ENCODE results near the gene C15orf61. TPM values are rescaled to one million over a fixed set of nuclear protein-coding genes. Genes with fewer than 3 reads are reported as not detected.

C15orf61 gene
- polyA plus RNA-seq, 2 of the 4 experiments (the other 2 are of a cell fraction) = 3.6 to 5.9 TPM

- CTCF ChIA-PET = interaction anchor here (1.3 kb wide), 1 partner anchor 9 kb away, joined by 6 read pairs; no protein-coding TSS in a partner anchor
- no peaks in the 10 kb centered on the region for H3K9me3 ChIP-seq
- H3K27ac ChIP-seq = no peak overlapping the region
- no peak overlapping the region for H3K4me2 ChIP-seq
- DNase-seq (ENCODE audit: low read depth in 1 of 2, low spot score in 1 of 2) (no peak), FAIRE-seq (no peak), ATAC-seq (no peak)
- 85% methylated on average over 4 of the region's 4 CpGs for WGBS (ENCODE audit: missing lambda C conversion rate)
- TF ChIP-seq E2F6 (IDR thresholded peaks at IDR 0.05; ENCODE audit: borderline replicate concordance, low read depth) = no peak
- no peak for TF ChIP-seq BCL3 (IDR thresholded peaks at IDR 0.05)
- TF ChIP-seq EHF (CRISPR knock-in tag; IDR thresholded peaks at IDR 0.05) = no peak
- TF ChIP-seq ZNF302 (CRISPR knock-in tag; IDR thresholded peaks at IDR 0.05) = no peak
- no peak for TF ChIP-seq NR3C1 (IDR thresholded peaks at IDR 0.05)
- no peak for TF ChIP-seq SREBF2 (IDR thresholded peaks at IDR 0.05)
- TF ChIP-seq KDM5A (IDR thresholded peaks at IDR 0.05) = no peak
- no peak for TF ChIP-seq NPAS2 (CRISPR knock-in tag; IDR thresholded peaks at IDR 0.05; ENCODE audit: borderline replicate concordance)
- POLR2A ChIA-PET = no interaction called here
- H3K4me1 ChIP-seq = no peaks in the 10 kb centered on the region
- no peak overlapping the region for H3K4me3 ChIP-seq
Measured at GRCh38 chr15:67575039-67575502, 54.1 kb downstream of the C15orf61 start.

DNA sequence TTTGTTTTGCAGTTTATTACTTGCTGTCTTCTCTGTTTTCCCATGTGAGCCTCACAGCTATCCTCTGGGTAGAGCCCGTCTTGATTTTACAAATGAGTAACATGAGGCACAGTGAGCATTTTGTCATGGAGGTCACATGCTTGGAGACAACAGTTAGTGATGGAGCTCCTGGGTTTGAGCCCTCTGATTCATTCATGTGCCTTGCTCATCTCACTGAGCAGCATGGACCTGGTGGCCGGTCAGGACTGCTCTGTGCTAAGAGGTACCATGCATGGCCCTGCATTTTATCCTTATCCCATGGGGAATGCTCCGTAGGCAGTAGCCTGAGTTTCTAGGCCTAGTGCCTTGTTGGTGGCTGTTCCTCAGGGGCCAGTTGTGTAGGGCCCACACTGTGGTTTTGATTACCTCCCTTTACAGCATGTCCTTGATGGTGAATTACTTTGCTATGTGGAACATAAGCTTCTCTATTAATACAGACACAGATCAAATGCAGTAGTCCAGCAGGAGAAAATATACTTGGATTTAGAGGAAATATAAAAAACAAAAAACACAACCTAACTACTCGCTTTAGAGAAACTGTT is 57.2 kb downstream of the C15orf61 start:
- WGBS (ENCODE audit: missing lambda C conversion rate) = 91% methylated on average over 4 of the region's 4 CpGs
- Histone ChIP-seq H3K4me3 (no peak overlapping the region), H3K4me2 (no peak overlapping the region), H3K27ac (no peak overlapping the region), H3K9me3 (no peaks in the 10 kb centered on the region), H3K4me1 (no peaks in the 10 kb centered on the region)
- no peak; a peak in 1 of 6 replicates for ATAC-seq
- no peak for FAIRE-seq
- TF ChIP-seq ZNF302 (CRISPR knock-in tag; IDR thresholded peaks at IDR 0.05) (no peak), POLR2AphosphoS2 (conservative IDR thresholded peaks at IDR 0.05; ENCODE audit: low read length) (no peak), JUN (IDR thresholded peaks at IDR 0.05) (no peak), E2F6 (IDR thresholded peaks at IDR 0.05; ENCODE audit: borderline replicate concordance, low read depth) (no peak), ESRRA (IDR thresholded peaks at IDR 0.05; ENCODE audit: borderline replicate concordance, low read length) (no peak), KDM5A (IDR thresholded peaks at IDR 0.05) (no peak), EHF (CRISPR knock-in tag; IDR thresholded peaks at IDR 0.05) (no peak), BHLHE40 (IDR thresholded peaks at IDR 0.05; ENCODE audit: low read depth, low read length) (no peak), TP53 (CRISPR knock-in tag; IDR thresholded peaks at IDR 0.05) (no peak), RNF2 (IDR thresholded peaks at IDR 0.05; ENCODE audit: borderline replicate concordance, low read depth) (no peak), TFCP2L1 (CRISPR knock-in tag; IDR thresholded peaks at IDR 0.05) (no peak), JUNB (IDR thresholded peaks at IDR 0.05) (no peak)
- no peak for DNase-seq (ENCODE audit: low read depth in 1 of 2, low spot score in 1 of 2)
- ChIA-PET CTCF (no interaction called here), POLR2A (interaction anchor here (0.6 kb wide), 1 partner anchor 11 kb away, joined by 7 read pairs; no protein-coding TSS in a partner anchor)

DNA sequence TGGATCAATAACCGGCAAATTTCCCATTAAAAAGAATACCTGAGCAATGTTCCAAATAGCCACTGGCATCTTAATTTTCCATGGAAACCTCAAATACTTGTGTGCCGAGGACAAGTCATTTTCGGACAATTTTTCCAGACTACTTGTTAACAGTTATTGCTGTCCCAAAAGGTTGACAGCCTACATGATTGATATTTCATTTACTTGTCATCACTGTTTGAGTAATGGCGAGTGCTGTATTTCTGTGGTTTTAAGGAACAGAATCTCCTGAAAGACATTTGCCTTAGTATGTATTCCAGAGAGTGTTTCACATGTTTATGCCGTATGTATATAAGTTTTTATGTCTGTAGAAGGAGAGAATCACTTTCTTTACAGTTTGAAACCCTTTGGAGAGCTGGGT is 58.2 kb downstream of the C15orf61 start:
- CTCF ChIA-PET = no interaction called here
- DNase-seq (ENCODE audit: low read depth in 1 of 2, low spot score in 1 of 2) (no peak), ATAC-seq (no peak), FAIRE-seq (no peak)
- POLR2A ChIA-PET = no interaction called here
- no peak for TF ChIP-seq RNF2 (IDR thresholded peaks at IDR 0.05; ENCODE audit: borderline replicate concordance, low read depth)
- no peak for TF ChIP-seq POLR2A (IDR thresholded peaks at IDR 0.05; ENCODE audit: low read length)
- no peak for TF ChIP-seq CHD2 (IDR thresholded peaks at IDR 0.05; ENCODE audit: low read length, partially characterized antibody)
- Histone ChIP-seq H3K4me2 (no peak overlapping the region), H3K4me1 (no peaks in the 10 kb centered on the region), H3K27ac (no peak overlapping the region), H3K4me3 (no peak overlapping the region), H3K9me3 (no peaks in the 10 kb centered on the region)
- 93% methylated on average over 5 of the region's 5 CpGs for WGBS (ENCODE audit: missing lambda C conversion rate)

Other genes starting within 250 kb of the C15orf61 start
- 7.8 and 9.2 TPM in 2 replicates for gene MAP2K5, start 21.6 kb downstream of the C15orf61 start, polyA plus RNA-seq (2011; rRNA removed)
- gene MAP2K5, start 21.6 kb downstream of the C15orf61 start, polyA plus RNA-seq (2017; fragmentation: RNase III; extraction: RNeasy Plus Mini Kit Qiagen cat#74134 plus additional on column Dnase treatment) = 10.2 to 12.2 TPM (median 11.0 TPM) in 3 replicates